GM10248 (cell line): ENCODE data around the gene LGALS8.

Experiments used
- CTCF ChIA-PET: fragments of 300-600 bp; sonication (Branson Sonifier 250); formaldehyde crosslinking; extraction: SDS; loops from one replicate; lab custom pipeline; 2021; ENCODE audit warnings: antibody characterized with exemption; lab: Yijun Ruan, JAX
- POLR2A ChIA-PET: fragments of 350-650 bp; sonication (Branson Sonifier 250); formaldehyde crosslinking; extraction: SDS; loops from one replicate; lab custom pipeline; 2020; ENCODE audit warnings: antibody characterized with exemption; lab: Yijun Ruan, JAX
- DNase-seq: peaks from one replicate; pipeline ENCODE4 v3.0.0; 2012; ENCODE audit errors: extremely low spot score
- TF ChIP-seq, protein P1 (sequence below): IDR thresholded peaks from 2 replicates; pipeline ENCODE4 v1.5.1; 2012; ENCODE audit warnings: mild to moderate bottlenecking, low read depth; ENCODE audit errors: extremely low read depth, missing control alignments, control extremely low read depth

LGALS8 gene

GRCh38 chr1:236553370-236553769 is 29.6 kb downstream of the LGALS8 start:
- ChIA-PET POLR2A (no interaction called here), CTCF (no interaction called here)
- TF ChIP-seq, protein P1, sequence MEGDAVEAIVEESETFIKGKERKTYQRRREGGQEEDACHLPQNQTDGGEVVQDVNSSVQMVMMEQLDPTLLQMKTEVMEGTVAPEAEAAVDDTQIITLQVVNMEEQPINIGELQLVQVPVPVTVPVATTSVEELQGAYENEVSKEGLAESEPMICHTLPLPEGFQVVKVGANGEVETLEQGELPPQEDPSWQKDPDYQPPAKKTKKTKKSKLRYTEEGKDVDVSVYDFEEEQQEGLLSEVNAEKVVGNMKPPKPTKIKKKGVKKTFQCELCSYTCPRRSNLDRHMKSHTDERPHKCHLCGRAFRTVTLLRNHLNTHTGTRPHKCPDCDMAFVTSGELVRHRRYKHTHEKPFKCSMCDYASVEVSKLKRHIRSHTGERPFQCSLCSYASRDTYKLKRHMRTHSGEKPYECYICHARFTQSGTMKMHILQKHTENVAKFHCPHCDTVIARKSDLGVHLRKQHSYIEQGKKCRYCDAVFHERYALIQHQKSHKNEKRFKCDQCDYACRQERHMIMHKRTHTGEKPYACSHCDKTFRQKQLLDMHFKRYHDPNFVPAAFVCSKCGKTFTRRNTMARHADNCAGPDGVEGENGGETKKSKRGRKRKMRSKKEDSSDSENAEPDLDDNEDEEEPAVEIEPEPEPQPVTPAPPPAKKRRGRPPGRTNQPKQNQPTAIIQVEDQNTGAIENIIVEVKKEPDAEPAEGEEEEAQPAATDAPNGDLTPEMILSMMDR, result no peak
- no peak for DNase-seq

GRCh38 chr1:236556606-236557005 is 32.8 kb downstream of the LGALS8 start:
- no peak for DNase-seq
- TF ChIP-seq, protein P1, result no peak
- ChIA-PET POLR2A (no interaction called here), CTCF (no interaction called here)

GRCh38 chr1:236558081-236558480 is 34.3 kb downstream of the LGALS8 start:
- POLR2A ChIA-PET, result no interaction called here
- CTCF ChIA-PET, result interaction anchor here (1.2 to 2.1 kb wide), 5 partner anchors 9 to 20 kb away, joined by 3 to 10 read pairs (median 3); no protein-coding TSS in a partner anchor
- TF ChIP-seq, protein P1, result no peak
- no peak for DNase-seq

DNA sequence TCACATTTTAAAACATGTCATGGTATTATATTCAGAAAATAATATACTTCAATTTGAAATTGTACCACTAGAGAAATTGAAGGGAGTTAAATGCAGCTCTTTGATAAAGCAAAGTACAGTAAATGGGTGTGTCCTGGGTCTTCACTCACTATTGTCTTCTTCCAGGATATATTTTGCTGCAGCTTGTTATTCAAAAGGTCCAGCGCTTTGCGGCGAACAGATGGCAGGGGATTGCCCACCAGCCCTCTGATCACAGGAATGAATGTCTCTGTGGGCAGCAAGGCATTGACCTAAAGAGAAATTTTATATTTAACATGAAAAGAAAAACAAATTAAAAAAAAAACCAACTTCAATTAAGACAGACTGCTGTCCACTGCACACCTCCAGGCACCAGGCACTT is 35.1 kb downstream of the LGALS8 start:
- ChIA-PET POLR2A (interaction anchor here (0.7 kb wide), 1 partner anchor 15 kb away, joined by 3 read pairs; no protein-coding TSS in a partner anchor), CTCF (interaction anchor here (1.1 to 2.1 kb wide), 6 partner anchors 9 to 19 kb away, joined by 3 to 10 read pairs (median 3); no protein-coding TSS in a partner anchor)
- no peak for DNase-seq
- TF ChIP-seq, protein P1, result no peak

DNA sequence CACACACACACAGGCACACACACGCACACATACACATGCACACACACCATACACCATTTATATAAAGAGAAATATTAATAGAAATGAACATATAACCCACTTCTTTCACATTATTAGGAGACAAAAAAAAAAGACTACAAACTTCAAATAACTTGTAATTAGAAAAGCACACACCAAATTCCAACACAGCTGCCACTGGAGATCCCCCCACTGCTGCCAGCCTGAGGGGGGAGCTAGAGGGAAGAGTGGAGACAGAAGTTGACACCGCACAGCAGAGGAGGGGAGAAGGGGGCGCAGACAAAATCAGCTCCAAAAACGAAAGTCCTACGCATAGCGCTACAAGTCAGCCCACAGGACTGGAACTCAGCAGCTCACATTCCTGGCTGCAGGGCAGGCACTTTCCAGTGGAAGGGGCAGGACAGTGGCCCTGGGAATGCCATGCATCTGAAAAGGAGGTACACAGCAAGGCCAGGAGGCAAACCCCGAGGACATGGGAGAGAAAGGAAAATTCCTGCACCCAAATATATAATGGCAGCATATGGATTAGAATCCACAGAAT is 36.5 kb downstream of the LGALS8 start:
- DNase-seq, result no peak
- POLR2A ChIA-PET, result no interaction called here
- TF ChIP-seq, protein P1, result no peak
- CTCF ChIA-PET, result interaction anchor here (1.1 to 1.6 kb wide), 3 partner anchors 14 to 40 kb away, joined by 3 to 4 read pairs (median 3); no protein-coding TSS in a partner anchor

DNA sequence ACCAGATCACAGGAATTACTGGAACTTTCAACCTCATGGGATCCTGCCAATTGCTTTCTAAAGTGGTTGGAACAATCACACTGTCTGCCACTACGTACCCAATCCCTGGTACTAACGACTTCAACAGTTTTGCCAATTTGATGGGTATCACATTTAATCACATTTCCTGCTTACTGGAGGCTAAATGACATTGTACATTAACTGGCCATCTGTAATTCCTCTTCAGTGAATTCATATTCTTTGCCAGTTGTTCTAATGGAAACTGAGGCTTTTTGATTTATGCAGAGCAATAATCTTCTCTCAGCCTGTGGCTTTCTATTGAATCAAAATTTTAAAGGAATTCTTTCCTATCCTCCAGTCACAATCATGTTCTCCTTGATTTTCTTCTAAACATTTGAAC is 38.2 kb downstream of the LGALS8 start:
- no peak for DNase-seq
- CTCF ChIA-PET, result no interaction called here
- POLR2A ChIA-PET, result no interaction called here
- TF ChIP-seq, protein P1, result no peak

- DNase-seq, result no peak
- CTCF ChIA-PET, result interaction anchor here (1.0 kb wide), 1 partner anchor 39 kb away, joined by 3 read pairs; the partner anchor contains the start of gene HEATR1
- TF ChIP-seq, protein P1, result no peak
- POLR2A ChIA-PET, result no interaction called here
These were observed 41.7 kb downstream of the LGALS8 start for GRCh38 chr1:236565530-236565929.
